ENCODE data around the gene DDC. TPM values are rescaled to one million over a fixed set of nuclear protein-coding genes. Genes with fewer than 3 reads are reported as not detected.

The DDC gene
- total RNA-seq, 1 donor from 2014 or later: 3.8 TPM

DNA sequence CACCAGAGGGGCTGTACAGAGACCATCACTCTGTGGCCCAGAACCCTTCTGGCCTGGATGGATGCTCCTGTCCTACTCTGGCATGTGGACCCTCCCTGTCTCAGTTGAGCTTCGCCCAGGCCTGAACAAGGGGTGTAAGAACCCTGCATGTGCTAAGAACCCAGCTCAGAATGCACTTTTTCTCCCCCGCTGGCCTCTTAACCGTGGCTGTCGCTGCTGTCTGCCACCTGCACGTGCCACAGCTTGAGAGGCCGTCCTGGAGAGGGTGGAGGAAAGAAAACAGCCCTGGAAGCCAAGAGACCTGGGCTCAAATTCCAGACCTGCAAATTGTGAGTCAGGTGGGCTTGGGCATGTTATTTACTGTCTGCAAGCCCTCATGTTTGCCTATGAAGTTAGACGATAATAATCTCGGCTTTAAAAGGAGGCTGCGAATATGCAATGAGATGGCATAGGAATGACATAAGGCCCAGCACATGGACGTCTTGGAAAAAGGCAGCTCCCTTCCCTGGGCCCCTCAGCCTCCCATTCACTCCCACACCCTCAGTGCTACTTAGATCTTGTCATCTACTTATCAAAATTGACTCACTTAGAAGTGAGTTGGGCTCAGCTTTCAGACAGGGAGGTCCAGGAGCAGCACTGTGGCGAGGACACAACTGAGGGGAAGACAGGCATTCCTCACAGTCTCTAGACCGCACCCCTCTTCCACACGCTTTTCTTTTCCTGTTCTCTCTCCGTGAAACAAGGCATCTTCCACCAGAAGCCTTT lies 146.5 kb downstream of the DDC start:
- TF ChIP-seq, protein P1, sequence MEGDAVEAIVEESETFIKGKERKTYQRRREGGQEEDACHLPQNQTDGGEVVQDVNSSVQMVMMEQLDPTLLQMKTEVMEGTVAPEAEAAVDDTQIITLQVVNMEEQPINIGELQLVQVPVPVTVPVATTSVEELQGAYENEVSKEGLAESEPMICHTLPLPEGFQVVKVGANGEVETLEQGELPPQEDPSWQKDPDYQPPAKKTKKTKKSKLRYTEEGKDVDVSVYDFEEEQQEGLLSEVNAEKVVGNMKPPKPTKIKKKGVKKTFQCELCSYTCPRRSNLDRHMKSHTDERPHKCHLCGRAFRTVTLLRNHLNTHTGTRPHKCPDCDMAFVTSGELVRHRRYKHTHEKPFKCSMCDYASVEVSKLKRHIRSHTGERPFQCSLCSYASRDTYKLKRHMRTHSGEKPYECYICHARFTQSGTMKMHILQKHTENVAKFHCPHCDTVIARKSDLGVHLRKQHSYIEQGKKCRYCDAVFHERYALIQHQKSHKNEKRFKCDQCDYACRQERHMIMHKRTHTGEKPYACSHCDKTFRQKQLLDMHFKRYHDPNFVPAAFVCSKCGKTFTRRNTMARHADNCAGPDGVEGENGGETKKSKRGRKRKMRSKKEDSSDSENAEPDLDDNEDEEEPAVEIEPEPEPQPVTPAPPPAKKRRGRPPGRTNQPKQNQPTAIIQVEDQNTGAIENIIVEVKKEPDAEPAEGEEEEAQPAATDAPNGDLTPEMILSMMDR (IDR thresholded peaks at IDR 0.05; ENCODE audit: partially characterized antibody, unreplicated experiment): no peak
- Mint-ChIP-seq H3K4me3 (ENCODE audit: unreplicated experiment) (no peak overlapping the region), H3K9me3 (ENCODE audit: unreplicated experiment) (no peaks in the 10 kb centered on the region), H3K27ac (ENCODE audit: unreplicated experiment) (no peak overlapping the region), H3K4me1 (ENCODE audit: low read depth, unreplicated experiment) (peaks cover 4% of the 10 kb centered on the region), H3K27me3 (ENCODE audit: unreplicated experiment) (no peaks in the 10 kb centered on the region), H3K36me3 (ENCODE audit: unreplicated experiment) (no peaks in the 10 kb centered on the region)
- no peak for DNase-seq

GRCh38 chr7:50418086-50418515 lies 147.1 kb downstream of the DDC start:
- H3K36me3 Mint-ChIP-seq (ENCODE audit: unreplicated experiment): no peaks in the 10 kb centered on the region

DNA sequence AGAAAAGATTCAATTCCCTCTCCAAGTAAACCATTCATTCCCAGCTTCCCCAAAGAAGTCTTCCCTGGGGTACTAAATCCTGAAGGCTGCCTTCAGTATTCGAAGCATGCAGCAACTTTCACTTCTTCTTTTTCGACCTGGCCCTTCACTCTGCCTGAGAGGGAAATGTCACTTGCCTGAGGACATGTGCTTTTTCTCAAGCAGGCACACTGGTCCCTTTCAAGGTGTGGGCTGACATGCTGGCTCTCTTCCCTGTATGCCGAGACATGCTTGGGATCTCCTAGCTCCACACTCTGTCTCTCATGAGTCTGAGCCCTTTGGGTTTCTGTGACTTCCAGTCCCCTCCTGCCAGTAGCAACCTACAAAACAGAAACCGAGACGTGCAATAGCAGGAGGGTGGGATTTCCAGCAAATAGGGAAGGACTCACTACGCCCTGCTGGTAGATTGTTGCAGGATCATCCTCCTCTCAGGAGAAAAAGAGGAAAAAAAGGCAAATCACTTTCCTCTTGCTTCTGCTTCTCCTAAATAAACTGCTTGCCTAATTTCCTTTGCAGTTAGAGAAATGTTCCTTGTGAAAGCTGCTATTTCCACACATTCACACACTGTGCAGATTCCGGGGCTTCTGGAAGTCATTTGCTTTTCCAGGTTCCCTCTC lies 148.6 kb downstream of the DDC start:
- H3K27ac Mint-ChIP-seq (ENCODE audit: unreplicated experiment): no peak overlapping the region
- peaks cover 4% of the 10 kb centered on the region for H3K4me1 Mint-ChIP-seq (ENCODE audit: low read depth, unreplicated experiment)
- TF ChIP-seq, protein P1 (IDR thresholded peaks at IDR 0.05; ENCODE audit: partially characterized antibody, unreplicated experiment): no peak
- H3K4me3 Mint-ChIP-seq (ENCODE audit: unreplicated experiment): no peak overlapping the region
- no peaks in the 10 kb centered on the region for H3K36me3 Mint-ChIP-seq (ENCODE audit: unreplicated experiment)
- H3K9me3 Mint-ChIP-seq (ENCODE audit: unreplicated experiment): no peaks in the 10 kb centered on the region
- H3K27me3 Mint-ChIP-seq (ENCODE audit: unreplicated experiment): no peaks in the 10 kb centered on the region
- DNase-seq: no peak

More at GRCh38 chr7:50418086-50418515, 147.1 kb downstream of the DDC start:
- peak; percentile 79 for DNase-seq
- TF ChIP-seq, protein P1 (IDR thresholded peaks at IDR 0.05; ENCODE audit: partially characterized antibody, unreplicated experiment): peak; percentile 83
- no peak overlapping the region for H3K4me3 Mint-ChIP-seq (ENCODE audit: unreplicated experiment)
- H3K4me1 Mint-ChIP-seq (ENCODE audit: low read depth, unreplicated experiment): peaks cover 4% of the 10 kb centered on the region
- H3K9me3 Mint-ChIP-seq (ENCODE audit: unreplicated experiment): no peaks in the 10 kb centered on the region
- H3K27me3 Mint-ChIP-seq (ENCODE audit: unreplicated experiment): no peaks in the 10 kb centered on the region
- no peak overlapping the region for H3K27ac Mint-ChIP-seq (ENCODE audit: unreplicated experiment)

GRCh38 chr7:50415844-50416364 lies 149.3 kb downstream of the DDC start:
- Mint-ChIP-seq H3K9me3 (ENCODE audit: unreplicated experiment) (no peaks in the 10 kb centered on the region), H3K27me3 (ENCODE audit: unreplicated experiment) (no peaks in the 10 kb centered on the region), H3K4me3 (ENCODE audit: unreplicated experiment) (no peak overlapping the region), H3K36me3 (ENCODE audit: unreplicated experiment) (no peaks in the 10 kb centered on the region), H3K4me1 (ENCODE audit: low read depth, unreplicated experiment) (peaks cover 4% of the 10 kb centered on the region), H3K27ac (ENCODE audit: unreplicated experiment) (no peak overlapping the region)
- TF ChIP-seq, protein P1 (IDR thresholded peaks at IDR 0.05; ENCODE audit: partially characterized antibody, unreplicated experiment): no peak
- DNase-seq: no peak

DNA sequence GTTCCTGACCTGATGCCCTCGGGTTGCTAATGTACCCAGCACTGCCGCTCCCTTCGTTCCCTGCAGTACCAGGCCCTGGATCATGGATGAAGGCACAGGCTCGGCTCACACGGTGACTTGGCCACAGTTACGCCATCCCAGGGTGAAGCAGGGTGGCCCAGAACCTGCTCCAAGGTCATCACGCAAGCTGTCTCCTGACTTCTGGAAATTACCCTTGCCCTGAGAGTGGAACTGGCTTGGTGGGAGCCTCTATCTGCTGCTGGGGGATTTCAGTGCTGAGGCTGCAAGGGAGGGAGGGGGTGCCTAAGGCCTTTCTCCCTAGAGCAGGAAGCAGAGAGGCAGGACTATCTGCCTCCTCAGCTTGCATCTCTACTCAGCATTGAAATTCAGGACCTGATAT lies 151.6 kb downstream of the DDC start:
- Mint-ChIP-seq H3K4me3 (ENCODE audit: unreplicated experiment) (no peak overlapping the region), H3K4me1 (ENCODE audit: low read depth, unreplicated experiment) (no peaks in the 10 kb centered on the region), H3K27me3 (ENCODE audit: unreplicated experiment) (peaks cover 2% of the 10 kb centered on the region), H3K36me3 (ENCODE audit: unreplicated experiment) (no peaks in the 10 kb centered on the region), H3K27ac (ENCODE audit: unreplicated experiment) (no peak overlapping the region), H3K9me3 (ENCODE audit: unreplicated experiment) (no peaks in the 10 kb centered on the region)
- TF ChIP-seq, protein P1 (IDR thresholded peaks at IDR 0.05; ENCODE audit: partially characterized antibody, unreplicated experiment): no peak
- no peak for DNase-seq

Data from glutamatergic neuron (in vitro differentiated cells).